Neural cell (in vitro differentiated cells): ENCODE measurements around the gene FAM210A. TPM values are rescaled to one million over a fixed set of nuclear protein-coding genes. Genes with fewer than 3 reads are reported as not detected.
"Not testable (repeated sequence)": the region's sequence is repeated elsewhere in the genome, so short reads cannot be mapped to it uniquely, and the experiment has no call there.

Experiments used
- H2AFZ ChIP-seq: fragments of 200-600, 300-800 bp; sonication (generic), shearing (Covaris generic); 2 replicates; pipeline ENCODE4 v1.6.0; 2014; ENCODE audit warnings: low read depth, mild to moderate bottlenecking, antibody characterized with exemption, low read length, moderate library complexity
- H3F3A ChIP-seq: fragments of 200-600 bp; shearing (Covaris generic); 2 replicates; pipeline ENCODE4 v1.6.1; 2016; ENCODE audit warnings: mild to moderate bottlenecking, moderate library complexity, mixed read lengths, antibody characterized with exemption, low read length; ENCODE audit not compliant: insufficient read depth, poor library complexity, severe bottlenecking
- H3K27ac ChIP-seq: fragments of 200-600, 300-800 bp; sonication (generic), shearing (Covaris generic); 2 replicates; pipeline ENCODE4 v1.5.1; 2014; ENCODE audit warnings: mild to moderate bottlenecking, low read length, moderate library complexity
- H3K27me3 ChIP-seq: fragments of 300-800, 200-600 bp; sonication (generic), shearing (Covaris generic); 2 replicates; pipeline ENCODE4 v1.6.0; 2014; ENCODE audit warnings: mild to moderate bottlenecking, low read depth, low read length, moderate library complexity; ENCODE audit not compliant: insufficient read depth
- H3K36me3 ChIP-seq: fragments of 300-800, 200-600 bp; sonication (generic), shearing (Covaris generic); 2 replicates; pipeline ENCODE4 v1.5.1; 2014; ENCODE audit warnings: mild to moderate bottlenecking, antibody characterized with exemption, low read length, moderate library complexity; ENCODE audit not compliant: insufficient read depth
- H3K4me2 ChIP-seq: fragments of 300-800, 200-600 bp; sonication (generic), shearing (Covaris generic); 2 replicates; pipeline ENCODE4 v1.6.0; 2014; ENCODE audit warnings: mild to moderate bottlenecking, low read length
- H3K4me3 ChIP-seq: fragments of 300-800, 200-600 bp; sonication (generic), shearing (Covaris generic); 2 replicates; pipeline ENCODE4 v1.5.1; 2014; ENCODE audit warnings: mild to moderate bottlenecking, low read length, moderate library complexity
- H3K79me2 ChIP-seq: fragments of 200-600 bp; shearing (Covaris generic); replicated peaks from 2 replicates; pipeline ENCODE4 v1.6.0; 2014; ENCODE audit warnings: mild to moderate bottlenecking, low read length, moderate library complexity; ENCODE audit not compliant: insufficient read depth
- H3K9ac ChIP-seq: fragments of 300-800, 200-600 bp; sonication (generic), shearing (Covaris generic); 2 replicates; pipeline ENCODE4 v1.6.1; 2016; ENCODE audit warnings: mild to moderate bottlenecking, low read length, mixed read lengths
- H3K9me2 ChIP-seq: fragments of 200-600 bp; shearing (Covaris generic); 2 replicates; pipeline ENCODE4 v1.6.1; 2016; ENCODE audit warnings: mild to moderate bottlenecking, low read length, mixed read lengths; ENCODE audit not compliant: insufficient read depth
- H3K9me3 ChIP-seq: fragments of 200-600, 300-800 bp; sonication (generic), shearing (Covaris generic); 2 replicates; pipeline ENCODE4 v1.6.1; 2016; ENCODE audit warnings: mild to moderate bottlenecking, mixed run types, low read length, moderate library complexity, mixed read lengths
- H4K20me1 ChIP-seq: fragments of 200-600 bp; shearing (Covaris generic); 2 replicates; pipeline ENCODE4 v1.6.1; 2016; ENCODE audit warnings: mild to moderate bottlenecking, mixed run types; ENCODE audit not compliant: insufficient read depth
- EP300 ChIP-seq: fragments of 450-650 bp; conservative IDR thresholded peaks from 2 replicates; pipeline ENCODE4 v1.6.1; 2014; ENCODE audit warnings: antibody characterized with exemption, mild to moderate bottlenecking, moderate library complexity; ENCODE audit not compliant: poor library complexity, severe bottlenecking
- EZH2 ChIP-seq: fragments of 200-600, 300-800 bp; shearing (Covaris generic), sonication (generic); IDR thresholded peaks from 2 replicates; pipeline ENCODE4 v1.6.1; 2014; ENCODE audit warnings: antibody characterized with exemption, low read length, borderline replicate concordance, mild to moderate bottlenecking; ENCODE audit not compliant: insufficient read depth, poor library complexity, severe bottlenecking
- MXI1 ChIP-seq: fragments of 450-650 bp; conservative IDR thresholded peaks from 2 replicates; pipeline ENCODE4 v1.6.1; 2014; ENCODE audit warnings: antibody characterized with exemption, mild to moderate bottlenecking; ENCODE audit not compliant: poor library complexity, severe bottlenecking
- POLR2AphosphoS5 ChIP-seq: IDR thresholded peaks from 2 replicates; pipeline ENCODE4 v1.6.1; 2012
- RAD21 ChIP-seq: fragments of 450-650 bp; conservative IDR thresholded peaks from 2 replicates; pipeline ENCODE4 v1.6.1; 2014; ENCODE audit warnings: antibody characterized with exemption, mild to moderate bottlenecking, moderate library complexity
- REST ChIP-seq: IDR thresholded peaks from 2 replicates; pipeline ENCODE4 v1.6.1; 2012; ENCODE audit warnings: borderline replicate concordance
- SMC3 ChIP-seq: fragments of 450-650 bp; conservative IDR thresholded peaks from 2 replicates; pipeline ENCODE4 v1.6.1; 2014; ENCODE audit warnings: antibody characterized with exemption, mild to moderate bottlenecking, moderate library complexity; ENCODE audit not compliant: poor library complexity
- TAF1 ChIP-seq: IDR thresholded peaks from 2 replicates; pipeline ENCODE4 v1.6.1; 2012; ENCODE audit warnings: low read depth
- polyA plus RNA-seq: library from polyadenylated mRNA; depleted of rRNA; stranded (reverse); fragments of >200 nt; gene quantifications from 2 replicates; pipeline ENCODE4 v1.2.3, GENCODE V29; 2014
- TF ChIP-seq, protein P1 (sequence below): fragments of 450-650 bp; IDR thresholded peaks from 2 replicates; pipeline ENCODE4 v1.5.1; 2014; ENCODE audit warnings: antibody characterized with exemption, mild to moderate bottlenecking, moderate library complexity; ENCODE audit not compliant: poor library complexity, severe bottlenecking

FAM210A gene
- polyA plus RNA-seq, 1 donor from 2014 or later = 11.5 TPM

DNA sequence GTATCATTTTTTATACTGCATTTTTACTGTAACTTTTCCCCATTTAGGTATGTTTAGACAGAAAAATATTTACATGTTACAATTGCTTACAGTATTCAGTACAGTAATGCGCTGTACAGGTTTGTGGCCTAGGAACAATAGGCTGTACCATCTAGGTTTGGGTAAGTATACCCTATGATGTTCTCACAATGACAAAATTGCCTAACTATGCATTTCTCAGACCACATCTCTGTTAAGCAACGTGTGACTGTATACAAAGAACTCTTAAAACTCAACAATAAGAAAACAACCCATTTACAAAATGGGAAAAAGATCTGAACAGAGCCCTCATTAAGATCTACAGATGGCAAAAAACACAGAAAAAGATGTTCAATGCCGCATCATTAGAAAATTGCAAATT, 29.4 kb downstream of the FAM210A start:
- H3K27me3 ChIP-seq = no peaks in the 10 kb centered on the region

DNA sequence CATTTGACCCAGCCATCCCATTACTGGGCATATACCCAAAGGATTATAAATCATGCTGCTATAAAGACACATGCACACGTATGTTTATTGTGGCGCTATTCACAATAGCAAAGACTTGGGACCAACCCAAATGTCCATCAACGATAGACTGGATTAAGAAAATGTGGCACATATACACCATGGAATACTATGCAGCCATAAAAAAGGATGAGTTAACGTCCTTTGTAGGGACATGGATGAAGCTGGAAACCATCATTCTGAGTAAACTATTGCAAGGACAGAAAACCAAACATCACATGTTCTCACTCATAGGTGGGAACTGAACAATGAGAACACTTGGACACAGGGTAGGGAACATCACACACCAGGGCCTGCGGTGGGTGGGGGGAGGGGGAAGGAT, 31.0 kb downstream of the FAM210A start:
- H3K27me3 ChIP-seq, H3K4me2 ChIP-seq, H3K36me3 ChIP-seq, H2AFZ ChIP-seq, H4K20me1 ChIP-seq, H3K79me2 ChIP-seq, H3K9ac ChIP-seq, H3K4me3 ChIP-seq, H3K9me2 ChIP-seq, H3K9me3 ChIP-seq, H3F3A ChIP-seq, H3K27ac ChIP-seq: not testable (repeated sequence)

More for the DNA sequence above, 29.4 kb downstream of the FAM210A start:
- no peak overlapping the region for H3K4me2 ChIP-seq
- H4K20me1 ChIP-seq = no peaks in the 10 kb centered on the region
- H3K79me2 ChIP-seq = no peaks in the 10 kb centered on the region
- no peaks in the 10 kb centered on the region for H3K9me2 ChIP-seq
- H3K9me3 ChIP-seq = no peaks in the 10 kb centered on the region
- no peak overlapping the region for H3K27ac ChIP-seq
- TF ChIP-seq SMC3 = no peak
- no peak for TF ChIP-seq REST
- TF ChIP-seq, protein P1, sequence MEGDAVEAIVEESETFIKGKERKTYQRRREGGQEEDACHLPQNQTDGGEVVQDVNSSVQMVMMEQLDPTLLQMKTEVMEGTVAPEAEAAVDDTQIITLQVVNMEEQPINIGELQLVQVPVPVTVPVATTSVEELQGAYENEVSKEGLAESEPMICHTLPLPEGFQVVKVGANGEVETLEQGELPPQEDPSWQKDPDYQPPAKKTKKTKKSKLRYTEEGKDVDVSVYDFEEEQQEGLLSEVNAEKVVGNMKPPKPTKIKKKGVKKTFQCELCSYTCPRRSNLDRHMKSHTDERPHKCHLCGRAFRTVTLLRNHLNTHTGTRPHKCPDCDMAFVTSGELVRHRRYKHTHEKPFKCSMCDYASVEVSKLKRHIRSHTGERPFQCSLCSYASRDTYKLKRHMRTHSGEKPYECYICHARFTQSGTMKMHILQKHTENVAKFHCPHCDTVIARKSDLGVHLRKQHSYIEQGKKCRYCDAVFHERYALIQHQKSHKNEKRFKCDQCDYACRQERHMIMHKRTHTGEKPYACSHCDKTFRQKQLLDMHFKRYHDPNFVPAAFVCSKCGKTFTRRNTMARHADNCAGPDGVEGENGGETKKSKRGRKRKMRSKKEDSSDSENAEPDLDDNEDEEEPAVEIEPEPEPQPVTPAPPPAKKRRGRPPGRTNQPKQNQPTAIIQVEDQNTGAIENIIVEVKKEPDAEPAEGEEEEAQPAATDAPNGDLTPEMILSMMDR = no peak
- no peak for TF ChIP-seq POLR2AphosphoS5
- TF ChIP-seq EZH2 = no peak
- TF ChIP-seq MXI1 = no peak
- no peak for TF ChIP-seq EP300
- TF ChIP-seq TAF1 = no peak
- TF ChIP-seq RAD21 = no peak
- no peak overlapping the region for H2AFZ ChIP-seq
- H3K36me3 ChIP-seq = no peaks in the 10 kb centered on the region
- H3K9ac ChIP-seq = no peak overlapping the region
- no peak overlapping the region for H3K4me3 ChIP-seq
- H3F3A ChIP-seq = no peaks in the 10 kb centered on the region

DNA sequence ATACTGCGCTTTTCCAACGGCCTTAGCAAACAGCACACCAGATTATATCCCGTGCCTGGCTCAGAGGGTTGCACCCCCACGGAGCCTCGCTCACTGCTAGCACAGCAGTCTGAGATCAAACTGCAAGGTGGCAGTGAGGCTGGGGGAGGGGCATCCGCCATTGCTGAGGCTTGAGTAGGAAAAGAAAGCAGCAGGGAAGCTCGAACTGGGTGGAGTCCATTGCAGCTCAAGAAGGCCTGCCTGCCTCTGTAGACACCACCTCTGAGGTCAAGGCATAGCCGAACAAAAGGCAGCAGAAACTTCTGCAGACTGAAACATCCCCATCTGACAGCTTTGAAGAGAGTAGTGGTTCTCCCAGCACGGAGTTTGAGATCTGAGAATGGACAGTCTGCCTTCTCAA, 36.3 kb downstream of the FAM210A start:
- not testable (repeated sequence) for H3K4me2 ChIP-seq, H3K9me3 ChIP-seq, H3K27me3 ChIP-seq, H2AFZ ChIP-seq, H3K36me3 ChIP-seq, H3K9me2 ChIP-seq, H4K20me1 ChIP-seq, H3K9ac ChIP-seq, H3F3A ChIP-seq, H3K4me3 ChIP-seq, H3K27ac ChIP-seq, H3K79me2 ChIP-seq
